ENCODE results near the gene GPC6.

- TF ChIP-seq CTCF (conservative IDR thresholded peaks at IDR 0.05), result no peak
- no peak for TF ChIP-seq EZH2 (IDR thresholded peaks at IDR 0.05; ENCODE audit: low read depth)
Measured at GRCh38 chr13:93360021-93360420, 133.4 kb downstream of the GPC6 start.
